GM23248 (cell line): ENCODE results near the gene PIEZO1. TPM values are rescaled to one million over a fixed set of nuclear protein-coding genes. Genes with fewer than 3 reads are reported as not detected.

ENCODE experiments used
- DNase-seq: peaks from one replicate; pipeline ENCODE4 v3.0.0-alpha.2; 2015
- H2AFZ ChIP-seq: fragments of 200-600 bp; sonication (generic); 2 replicates; pipeline ENCODE4 v1.6.1; 2016; ENCODE audit warnings: antibody characterized with exemption
- H3F3A ChIP-seq: fragments of 200-600 bp; sonication (generic); 2 replicates; pipeline ENCODE4 v1.6.1; 2016; ENCODE audit warnings: mild to moderate bottlenecking, antibody characterized with exemption, mixed run types; ENCODE audit not compliant: insufficient read depth
- H3K27ac ChIP-seq: fragments of 200-600 bp; sonication (generic); 2 replicates; pipeline ENCODE4 v1.5.1; 2016; ENCODE audit warnings: mild to moderate bottlenecking
- H3K27me3 ChIP-seq: fragments of 200-600 bp; sonication (generic); replicated peaks from 2 replicates; pipeline ENCODE4 v1.6.1; 2016; ENCODE audit warnings: mild to moderate bottlenecking; ENCODE audit not compliant: insufficient read depth
- H3K36me3 ChIP-seq: fragments of 200-600 bp; sonication (generic); 2 replicates; pipeline ENCODE4 v1.6.1; 2016; ENCODE audit warnings: low read depth, mild to moderate bottlenecking
- H3K4me1 ChIP-seq: fragments of 200-600 bp; sonication (generic); 2 replicates; pipeline ENCODE4 v1.6.1; 2016; ENCODE audit warnings: mild to moderate bottlenecking; ENCODE audit not compliant: insufficient read depth
- H3K4me2 ChIP-seq: fragments of 200-600 bp; sonication (generic); one replicate; pipeline ENCODE4 v1.6.1; 2016; ENCODE audit warnings: mild to moderate bottlenecking; ENCODE audit not compliant: unreplicated experiment
- H3K4me3 ChIP-seq: fragments of 200-600 bp; sonication (generic); 2 replicates; pipeline ENCODE4 v1.5.1; 2016; ENCODE audit warnings: mild to moderate bottlenecking
- H3K79me2 ChIP-seq: fragments of 200-600 bp; sonication (generic); 2 replicates; pipeline ENCODE4 v1.6.1; 2016; ENCODE audit warnings: mild to moderate bottlenecking; ENCODE audit not compliant: insufficient read depth
- H3K9ac ChIP-seq: fragments of 200-600 bp; sonication (generic); 2 replicates; pipeline ENCODE4 v1.6.1; 2016; ENCODE audit warnings: mild to moderate bottlenecking
- H3K9me2 ChIP-seq: fragments of 200-600 bp; sonication (generic); 2 replicates; pipeline ENCODE4 v1.6.1; 2016; ENCODE audit warnings: mixed run types, mild to moderate bottlenecking, moderate library complexity; ENCODE audit not compliant: insufficient read depth
- H3K9me3 ChIP-seq: fragments of 200-600 bp; sonication (generic); one replicate; pipeline ENCODE4 v1.6.1; 2017; ENCODE audit warnings: low read depth
- H4K20me1 ChIP-seq: fragments of 200-600 bp; sonication (generic); 2 replicates; pipeline ENCODE4 v1.6.0; 2016; ENCODE audit not compliant: insufficient read depth
- EZH2 ChIP-seq: fragments of 200-600 bp; sonication (generic); IDR thresholded peaks from 2 replicates; pipeline ENCODE4 v1.6.1; 2018; ENCODE audit warnings: antibody characterized with exemption, mild to moderate bottlenecking; ENCODE audit not compliant: insufficient read depth, poor library complexity, severe bottlenecking
- EZH2phosphoT487 ChIP-seq: fragments of 200-600 bp; sonication (generic); IDR thresholded peaks from 2 replicates; pipeline ENCODE4 v1.6.1; 2018; ENCODE audit warnings: antibody characterized with exemption, moderate library complexity, mild to moderate bottlenecking, low read depth; ENCODE audit not compliant: insufficient read depth
- WGBS, 2 experiments: methylation state at CpG; one replicate each; pipeline ENCODE4 v1.1.6; 2015 to 2017; ENCODE audit warnings: low lambda C conversion rate in 2 of 2, low coverage in 1 of 2; ENCODE audit errors: missing lambda C conversion rate in 2 of 2; 5-methylcytosine and 5-hydroxymethylcytosine counted together
- in situ Hi-C: fragments of 300-500 bp; cut with MboI; formaldehyde crosslinking; loops from 2 replicates; pipeline ENCODE4 v1.15.0; 2020
- polyA plus RNA-seq: library from polyadenylated mRNA; unstranded; fragments of >200 nt; fragmentation: Nextera tagmentation; extraction: Ambion mirVana; gene quantifications from 2 replicates; pipeline ENCODE4 v1.2.1, GENCODE V29; 2016
- total RNA-seq: library from RNA; depleted of rRNA; stranded (reverse); fragments of >200 nt; shearing (Covaris generic); gene quantifications from 2 replicates; pipeline ENCODE4 v1.2.3, GENCODE V29; 2014

PIEZO1 gene
- total and polyA plus RNA-seq, 2 experiments from 2014 or later = 95.3 to 223 TPM

DNA sequence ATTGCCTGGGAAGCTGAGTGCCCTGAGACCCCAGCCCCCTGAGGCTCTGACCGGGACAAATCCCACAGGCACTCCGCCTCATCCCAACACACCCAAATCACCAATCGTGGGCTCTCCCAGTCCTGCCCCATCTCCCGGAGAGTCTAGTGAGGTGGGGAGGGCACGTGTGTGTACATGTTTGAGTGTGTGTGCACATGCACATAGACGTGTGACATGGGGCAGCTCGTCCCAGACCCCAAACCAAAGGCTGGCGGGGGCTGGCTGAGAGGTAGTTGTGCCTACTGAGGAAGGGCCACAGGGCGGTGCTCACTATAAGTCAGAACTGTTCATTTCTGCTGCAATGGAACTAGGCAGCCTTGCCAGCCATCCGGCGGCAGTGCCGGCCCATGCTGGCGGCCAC, 107.3 kb downstream of the PIEZO1 start:
- no peaks in the 10 kb centered on the region for H3K9me2 ChIP-seq

DNA sequence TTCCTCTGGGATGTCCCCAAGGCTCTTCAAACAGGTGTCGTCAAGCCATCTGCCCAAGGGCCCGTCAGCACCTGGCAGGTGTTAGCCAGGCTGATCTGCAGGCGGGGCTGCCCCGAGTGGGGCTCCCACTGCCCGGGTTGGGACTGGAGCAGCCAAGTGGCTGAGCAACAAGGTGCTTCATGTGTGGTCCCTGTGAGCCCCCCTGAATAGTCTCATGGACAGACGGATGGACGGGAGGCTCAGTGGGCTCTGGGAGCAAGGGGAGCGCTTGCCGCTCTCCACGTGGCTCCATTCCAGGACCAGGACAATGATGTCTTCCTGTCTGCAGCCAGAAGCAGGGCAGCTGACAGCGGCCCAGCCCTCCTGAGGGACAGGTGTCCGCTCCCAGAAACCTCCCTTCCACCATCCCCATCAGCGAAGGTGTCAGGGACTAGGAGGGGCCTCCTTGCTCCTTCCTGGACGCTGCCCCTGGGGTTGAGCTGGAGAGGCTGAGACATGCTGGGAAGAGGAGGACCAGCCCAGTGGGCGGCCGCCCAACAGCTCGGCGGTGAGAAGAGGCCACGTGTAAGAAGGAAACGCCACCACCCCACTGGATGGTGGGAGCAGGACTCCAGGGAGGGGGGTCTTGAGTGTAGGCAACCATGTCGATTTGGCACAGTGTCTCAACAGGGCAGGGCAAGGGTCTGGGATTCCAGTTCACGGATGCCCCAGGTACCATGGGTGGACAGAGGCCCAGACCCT, 108.3 kb downstream of the PIEZO1 start:
- Histone ChIP-seq H3K36me3 (no peaks in the 10 kb centered on the region), H3K9me3 (no peaks in the 10 kb centered on the region), H3F3A (no peaks in the 10 kb centered on the region), H3K9me2 (no peaks in the 10 kb centered on the region), H3K4me3 (no peak overlapping the region), H2AFZ (no peak overlapping the region), H3K79me2 (no peaks in the 10 kb centered on the region), H3K4me2 (no peak overlapping the region), H3K9ac (no peak overlapping the region), H3K27ac (no peak overlapping the region), H3K4me1 (no peaks in the 10 kb centered on the region), H4K20me1 (no peaks in the 10 kb centered on the region), H3K27me3 (no peaks in the 10 kb centered on the region)
- no peak for TF ChIP-seq EZH2
- no peak for TF ChIP-seq EZH2phosphoT487
- WGBS, 2 experiments = 82 to 86% methylated on average over 21 to 22 of the region's 22 CpGs
- in situ Hi-C loops = no loop called here
- no peak for DNase-seq

More for the DNA sequence above, 107.3 kb downstream of the PIEZO1 start:
- Histone ChIP-seq H3K4me1 (no peaks in the 10 kb centered on the region), H3K4me2 (no peak overlapping the region), H3K27me3 (no peaks in the 10 kb centered on the region), H4K20me1 (no peaks in the 10 kb centered on the region), H2AFZ (no peak overlapping the region), H3K27ac (no peak overlapping the region), H3F3A (no peaks in the 10 kb centered on the region), H3K9ac (no peak overlapping the region), H3K9me3 (no peaks in the 10 kb centered on the region), H3K36me3 (no peaks in the 10 kb centered on the region), H3K79me2 (no peaks in the 10 kb centered on the region), H3K4me3 (no peak overlapping the region)
- in situ Hi-C loops = no loop called here
- no peak for DNase-seq
- no peak for TF ChIP-seq EZH2phosphoT487
- no peak for TF ChIP-seq EZH2
- 43 to 51% methylated on average over 12 to 13 of the region's 13 CpGs for WGBS, 2 experiments

DNA sequence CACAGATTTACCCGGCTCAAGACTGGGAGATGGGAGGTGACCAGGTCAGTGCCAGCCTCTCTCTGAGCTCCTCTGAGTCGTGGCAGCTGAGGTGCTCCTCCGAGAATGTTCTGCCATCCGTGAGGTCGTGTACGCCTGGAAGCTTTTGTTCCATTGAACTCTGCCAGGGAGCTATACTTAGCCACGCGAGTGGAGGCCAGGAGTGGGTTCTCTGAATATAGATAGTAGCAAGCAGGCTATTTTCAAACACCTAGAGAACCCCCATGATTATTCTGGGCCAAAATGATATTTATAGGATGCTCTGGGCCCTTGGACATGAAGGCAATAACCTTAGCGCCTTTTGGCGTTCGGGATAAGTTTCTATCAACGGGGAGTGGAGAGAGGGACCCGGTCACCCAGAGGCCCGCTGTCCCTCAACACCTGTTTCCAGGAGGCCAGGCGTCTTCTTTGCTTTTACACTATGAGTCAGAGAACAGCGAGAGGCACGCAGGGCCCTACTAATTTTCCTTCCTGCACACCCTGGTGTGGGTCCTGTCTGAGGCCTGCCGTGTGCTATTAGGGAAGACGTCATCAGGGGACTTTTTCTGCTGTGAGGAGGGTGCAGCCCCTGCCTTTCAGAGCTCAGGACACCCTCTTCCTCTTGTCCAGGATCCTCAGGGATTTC, 111.2 kb downstream of the PIEZO1 start:
- Histone ChIP-seq H3K79me2 (no peaks in the 10 kb centered on the region), H3K9me2 (no peaks in the 10 kb centered on the region), H3K36me3 (no peaks in the 10 kb centered on the region), H3K4me3 (no peak overlapping the region), H3K9me3 (no peaks in the 10 kb centered on the region), H4K20me1 (no peaks in the 10 kb centered on the region), H3K27me3 (no peaks in the 10 kb centered on the region), H3K4me2 (no peak overlapping the region), H3K9ac (no peak overlapping the region), H3F3A (no peaks in the 10 kb centered on the region), H3K27ac (no peak overlapping the region), H2AFZ (no peak overlapping the region), H3K4me1 (no peaks in the 10 kb centered on the region)
- no peak for DNase-seq
- 93 to 96% methylated on average over 19 of the region's 19 CpGs for WGBS, 2 experiments
- TF ChIP-seq EZH2phosphoT487 (no peak), EZH2 (no peak)
- in situ Hi-C loops = no loop called here

GRCh38 chr16:88672776-88673175, 112.2 kb downstream of the PIEZO1 start:
- in situ Hi-C loops = no loop called here
- Histone ChIP-seq H3F3A (no peaks in the 10 kb centered on the region), H3K9ac (no peak overlapping the region), H3K9me3 (no peaks in the 10 kb centered on the region), H3K36me3 (no peaks in the 10 kb centered on the region), H3K4me2 (no peak overlapping the region), H3K4me1 (no peaks in the 10 kb centered on the region), H4K20me1 (no peaks in the 10 kb centered on the region), H3K27me3 (no peaks in the 10 kb centered on the region), H2AFZ (no peak overlapping the region), H3K27ac (no peak overlapping the region), H3K4me3 (no peak overlapping the region), H3K79me2 (no peaks in the 10 kb centered on the region), H3K9me2 (no peaks in the 10 kb centered on the region)
- 82 to 92% methylated on average over 9 to 11 of the region's 11 CpGs for WGBS, 2 experiments
- no peak for DNase-seq
- TF ChIP-seq EZH2 (no peak), EZH2phosphoT487 (no peak)
